Stomach smooth muscle (tissue), 2 donors: ENCODE data around the gene XPC.

Experiments
- H3K27ac ChIP-seq: one replicate; pipeline ENCODE4 v1.7.0; 2013; ENCODE audit warnings: mild to moderate bottlenecking, low read length, inconsistent platforms
- H3K27me3 ChIP-seq, 2 donors: one replicate each; pipeline ENCODE4 v1.7.0; 2013; ENCODE audit warnings: low read length in 2 of 2; ENCODE audit not compliant: insufficient read depth in 2 of 2, control insufficient read depth in 1 of 2
- H3K36me3 ChIP-seq, 2 donors: one replicate each; pipeline ENCODE4 v1.7.0; 2013; ENCODE audit warnings: low read length in 2 of 2; ENCODE audit not compliant: control insufficient read depth in 2 of 2, insufficient read depth in 2 of 2
- H3K4me1 ChIP-seq: one replicate; pipeline ENCODE4 v1.7.0; 2013; ENCODE audit warnings: low read length; ENCODE audit not compliant: control insufficient read depth, insufficient read depth
- H3K4me3 ChIP-seq, 2 donors: one replicate each; pipeline ENCODE4 v1.7.0; 2013; ENCODE audit warnings: low read length in 2 of 2
- H3K9ac ChIP-seq, 2 donors: one replicate each; pipeline ENCODE4 v1.7.0; 2013; ENCODE audit warnings: low read length in 2 of 2, mild to moderate bottlenecking in 1 of 2
- H3K9me3 ChIP-seq, 2 donors: one replicate each; pipeline ENCODE4 v1.7.0; 2013; ENCODE audit warnings: low read length in 2 of 2; ENCODE audit not compliant: control insufficient read depth in 2 of 2
- donor health status: healthy.
- donor health status: Pancreatic carcinoma.

The XPC gene

GRCh38 chr3:14147066-14147435 lies 31.4 kb downstream of the XPC start:
- Histone ChIP-seq H3K9me3 (no peaks in the 10 kb centered on the region), H3K36me3 (peaks cover 26 to 36% of the 10 kb centered on the region in 2 donors), H3K27ac (peak overlapping the region; percentile 37), H3K27me3 (no peaks in the 10 kb centered on the region), H3K4me3 (no peak overlapping the region), H3K9ac (no peak overlapping the region), H3K4me1 (peaks cover 39% of the 10 kb centered on the region)

GRCh38 chr3:14146381-14147065 lies 31.9 kb downstream of the XPC start:
- no peaks in the 10 kb centered on the region for H3K27me3 ChIP-seq
- H3K36me3 ChIP-seq = peaks cover 30 to 37% of the 10 kb centered on the region in 2 donors
- peaks cover 39% of the 10 kb centered on the region for H3K4me1 ChIP-seq
- no peak overlapping the region for H3K4me3 ChIP-seq
- no peak overlapping the region for H3K9ac ChIP-seq
- no peaks in the 10 kb centered on the region for H3K9me3 ChIP-seq
- peak overlapping the region; percentile 37 for H3K27ac ChIP-seq

- H3K36me3 ChIP-seq = peaks cover 32 to 40% of the 10 kb centered on the region in 2 donors
- peak overlapping the region; percentile 90 for H3K27ac ChIP-seq
- H3K27me3 ChIP-seq = no peaks in the 10 kb centered on the region
- H3K4me1 ChIP-seq = peaks cover 39% of the 10 kb centered on the region
- no peak overlapping the region for H3K9ac ChIP-seq
- H3K9me3 ChIP-seq = no peaks in the 10 kb centered on the region
- no peak overlapping the region for H3K4me3 ChIP-seq
Observed at GRCh38 chr3:14145670-14146380, 32.6 kb downstream of the XPC start.

GRCh38 chr3:14145236-14145635 lies 33.2 kb downstream of the XPC start:
- H3K9me3 ChIP-seq = no peaks in the 10 kb centered on the region
- no peaks in the 10 kb centered on the region for H3K27me3 ChIP-seq
- peak overlapping the region; percentile 90 for H3K27ac ChIP-seq
- peak overlapping the region in 1 of 2 donors; percentile 48 for H3K9ac ChIP-seq
- H3K36me3 ChIP-seq = peaks cover 38 to 41% of the 10 kb centered on the region in 2 donors
- peaks cover 39% of the 10 kb centered on the region for H3K4me1 ChIP-seq
- no peak overlapping the region for H3K4me3 ChIP-seq

GRCh38 chr3:14144423-14145075 lies 33.9 kb downstream of the XPC start:
- H3K9me3 ChIP-seq = no peaks in the 10 kb centered on the region
- H3K4me1 ChIP-seq = peaks cover 41% of the 10 kb centered on the region
- H3K27me3 ChIP-seq = no peaks in the 10 kb centered on the region
- H3K36me3 ChIP-seq = peaks cover 44 to 47% of the 10 kb centered on the region in 2 donors
- peak overlapping the region; percentile 29 to 64 for H3K4me3 ChIP-seq
- peak overlapping the region; percentile 90 for H3K27ac ChIP-seq
- H3K9ac ChIP-seq = peak overlapping the region; percentile 48 to 69

GRCh38 chr3:14143271-14144225 lies 34.9 kb downstream of the XPC start:
- H3K9ac ChIP-seq = peak overlapping the region; percentile 21 to 29
- peak overlapping the region; percentile 90 for H3K27ac ChIP-seq
- H3K36me3 ChIP-seq = peaks cover 50 to 54% of the 10 kb centered on the region in 2 donors
- peak overlapping the region in 1 of 2 donors; percentile 64 for H3K4me3 ChIP-seq
- H3K4me1 ChIP-seq = peaks cover 41% of the 10 kb centered on the region
- H3K27me3 ChIP-seq = no peaks in the 10 kb centered on the region
- H3K9me3 ChIP-seq = no peaks in the 10 kb centered on the region

- H3K9ac ChIP-seq = no peak overlapping the region
- peaks cover 55 to 56% of the 10 kb centered on the region in 2 donors for H3K36me3 ChIP-seq
- peak overlapping the region; percentile 26 for H3K27ac ChIP-seq
- H3K9me3 ChIP-seq = no peaks in the 10 kb centered on the region
- H3K4me1 ChIP-seq = peaks cover 34% of the 10 kb centered on the region
- H3K4me3 ChIP-seq = no peak overlapping the region
- no peaks in the 10 kb centered on the region for H3K27me3 ChIP-seq
Observed at GRCh38 chr3:14142567-14143270, 35.7 kb downstream of the XPC start.

GRCh38 chr3:14141602-14142341 lies 36.6 kb downstream of the XPC start:
- peaks cover 49 to 55% of the 10 kb centered on the region in 2 donors for H3K36me3 ChIP-seq
- H3K4me3 ChIP-seq = no peak overlapping the region
- no peaks in the 10 kb centered on the region for H3K9me3 ChIP-seq
- no peak overlapping the region for H3K9ac ChIP-seq
- peak overlapping the region; percentile 26 for H3K27ac ChIP-seq
- H3K27me3 ChIP-seq = no peaks in the 10 kb centered on the region
- H3K4me1 ChIP-seq = peaks cover 39% of the 10 kb centered on the region

- peaks cover 36% of the 10 kb centered on the region for H3K4me1 ChIP-seq
- no peaks in the 10 kb centered on the region for H3K27me3 ChIP-seq
- H3K4me3 ChIP-seq = no peak overlapping the region
- H3K27ac ChIP-seq = no peak overlapping the region
- H3K36me3 ChIP-seq = peaks cover 47 to 55% of the 10 kb centered on the region in 2 donors
- H3K9ac ChIP-seq = no peak overlapping the region
- no peaks in the 10 kb centered on the region for H3K9me3 ChIP-seq
Observed at GRCh38 chr3:14141144-14141543, 37.3 kb downstream of the XPC start.
